IMR-90 (cell line): Measurements from ENCODE around the gene IMMT. TPM values are rescaled to one million over a fixed set of nuclear protein-coding genes. Genes with fewer than 3 reads are reported as not detected.

Experiments used
- ATAC-seq: fragments of 200-7000 bp; cut with Tn5 transposase; 2 replicates; pipeline ENCODE4 v1.9.1; 2020; ENCODE audit warnings: low read depth, mild to moderate bottlenecking, moderate library complexity
- BruUV-seq: library from RNA; stranded (reverse); fragments of 400-500 nt; replicated peaks from 2 replicates; lab custom pipeline; 2021; lab: Mats Ljungman, UMichigan
- CTCF ChIA-PET: fragments of 300-600 bp; formaldehyde crosslinking; extraction: SDS; loops from one replicate; lab custom pipeline; 2021; ENCODE audit warnings: antibody characterized with exemption; lab: Yijun Ruan, JAX
- POLR2A ChIA-PET: fragments of 300-600 bp; sonication (Branson Sonifier 250); formaldehyde crosslinking; loops from one replicate; lab custom pipeline; 2022; ENCODE audit warnings: antibody characterized with exemption; ENCODE audit not compliant: unreplicated experiment; lab: Charles Lee
- DNase-seq: peaks from one replicate; pipeline ENCODE4 v3.0.0; 2013
- H2AFZ ChIP-seq: replicated peaks from 2 replicates; pipeline ENCODE3; 2013; ENCODE audit warnings: low read length, mild to moderate bottlenecking; ENCODE audit not compliant: poor library complexity
- H2AK5ac ChIP-seq: 2 replicates; pipeline ENCODE4 v1.6.1; 2013; ENCODE audit warnings: low read depth, low read length, inconsistent platforms
- H2AK9ac ChIP-seq: replicated peaks from 2 replicates; pipeline ENCODE3; 2013; ENCODE audit warnings: mild to moderate bottlenecking, low read depth, low read length, moderate library complexity; ENCODE audit not compliant: poor library complexity
- H2BK120ac ChIP-seq: 2 replicates; pipeline ENCODE4 v1.6.1; 2013; ENCODE audit warnings: low read depth, low read length, inconsistent platforms
- H2BK15ac ChIP-seq: 3 replicates; pipeline ENCODE4 v1.6.1; 2013; ENCODE audit warnings: low read depth, low read length, inconsistent platforms
- H2BK20ac ChIP-seq: 2 replicates; pipeline ENCODE4 v1.6.1; 2013; ENCODE audit warnings: low read depth, mild to moderate bottlenecking, inconsistent platforms, low read length, moderate library complexity
- H2BK5ac ChIP-seq: 2 replicates; pipeline ENCODE4 v1.6.1; 2013; ENCODE audit warnings: mild to moderate bottlenecking, low read depth, low read length, inconsistent platforms; ENCODE audit not compliant: poor library complexity, severe bottlenecking
- H3K14ac ChIP-seq: replicated peaks from 2 replicates; pipeline ENCODE4 v1.6.1; 2013; ENCODE audit warnings: low read depth, low read length, inconsistent platforms
- H3K18ac ChIP-seq: 2 replicates; pipeline ENCODE4 v1.6.1; 2013; ENCODE audit warnings: low read depth, low read length, control low read depth
- H3K23ac ChIP-seq: 2 replicates; pipeline ENCODE4 v1.6.1; 2013; ENCODE audit warnings: low read depth, low read length, inconsistent platforms
- H3K27ac ChIP-seq: 2 replicates; pipeline ENCODE4 v1.5.1; 2013; ENCODE audit warnings: mild to moderate bottlenecking, control low read depth, low read length; ENCODE audit not compliant: insufficient read depth
- H3K27me3 ChIP-seq: 2 replicates; pipeline ENCODE4 v1.6.1; 2013; ENCODE audit warnings: low read length; ENCODE audit not compliant: control insufficient read depth, insufficient read depth
- H3K36me3 ChIP-seq: 2 replicates; pipeline ENCODE4 v1.6.1; 2013; ENCODE audit warnings: low read length, mixed read lengths; ENCODE audit not compliant: control insufficient read depth, insufficient read depth
- H3K4ac ChIP-seq: 2 replicates; pipeline ENCODE4 v1.6.1; 2013; ENCODE audit warnings: low read depth, low read length, inconsistent platforms
- H3K4me1 ChIP-seq: 2 replicates; pipeline ENCODE4 v1.6.1; 2013; ENCODE audit warnings: low read length, mixed read lengths; ENCODE audit not compliant: control insufficient read depth, insufficient read depth
- H3K4me2 ChIP-seq: 2 replicates; pipeline ENCODE4 v1.6.1; 2013; ENCODE audit warnings: low read depth, mild to moderate bottlenecking, control low read depth, low read length, moderate library complexity
- H3K4me3 ChIP-seq: 2 replicates; pipeline ENCODE4 v1.5.1; 2013; ENCODE audit warnings: low read depth, mild to moderate bottlenecking, control low read depth, low read length, moderate library complexity; ENCODE audit not compliant: insufficient read depth
- H3K56ac ChIP-seq: 2 replicates; pipeline ENCODE4 v1.6.1; 2013; ENCODE audit warnings: low read length, inconsistent platforms; ENCODE audit not compliant: insufficient read depth; ENCODE audit errors: extremely low read depth
- H3K79me1 ChIP-seq, 2 experiments: 2 replicates each; pipeline ENCODE4 v1.6.1; 2013; ENCODE audit warnings: low read length in 2 of 2, inconsistent platforms in 1 of 2, low read depth in 1 of 2
- H3K9ac ChIP-seq: 2 replicates; pipeline ENCODE4 v1.6.1; 2013; ENCODE audit warnings: low read depth, low read length, control low read depth
- H3K9me1 ChIP-seq: 2 replicates; pipeline ENCODE4 v1.6.1; 2013; ENCODE audit warnings: low read length, inconsistent platforms; ENCODE audit not compliant: insufficient read depth
- H3K9me3 ChIP-seq: 2 replicates; pipeline ENCODE4 v1.6.1; 2013; ENCODE audit warnings: low read length; ENCODE audit not compliant: control insufficient read depth, insufficient read depth
- H4K20me1 ChIP-seq: 2 replicates; pipeline ENCODE4 v1.6.1; 2013; ENCODE audit warnings: low read length, inconsistent platforms; ENCODE audit not compliant: insufficient read depth
- H4K5ac ChIP-seq: 2 replicates; pipeline ENCODE4 v1.6.1; 2013; ENCODE audit warnings: mild to moderate bottlenecking, low read depth, low read length, control low read depth
- H4K8ac ChIP-seq, 2 experiments: 2 replicates each; pipeline ENCODE4 v1.6.1; 2013; ENCODE audit warnings: low read depth in 2 of 2, low read length in 2 of 2, control low read depth in 1 of 2, inconsistent platforms in 1 of 2
- H4K91ac ChIP-seq: 2 replicates; pipeline ENCODE4 v1.6.1; 2013; ENCODE audit warnings: low read depth, low read length, inconsistent platforms; ENCODE audit not compliant: insufficient read depth
- BHLHE40 ChIP-seq: fragments of 150-350 bp; IDR thresholded peaks from 2 replicates; pipeline ENCODE4 v1.6.1; 2016; ENCODE audit warnings: mild to moderate bottlenecking, low read depth, low read length
- CHD1 ChIP-seq: IDR thresholded peaks from 2 replicates; pipeline ENCODE4 v1.6.1; 2012; ENCODE audit warnings: low read depth, low read length, improper control_type of control experiment
- FOS ChIP-seq: fragments of 150-350 bp; IDR thresholded peaks from 2 replicates; pipeline ENCODE4 v1.6.1; 2016; ENCODE audit warnings: low read depth, low read length
- MAFK ChIP-seq: IDR thresholded peaks from 2 replicates; pipeline ENCODE4 v1.6.1; 2012; ENCODE audit warnings: low read depth, low read length, improper control_type of control experiment
- MAZ ChIP-seq: IDR thresholded peaks from 2 replicates; pipeline ENCODE4 v1.6.1; 2012; ENCODE audit warnings: low read depth, mild to moderate bottlenecking, low read length, improper control_type of control experiment, moderate library complexity, borderline replicate concordance
- MXI1 ChIP-seq: IDR thresholded peaks from 2 replicates; pipeline ENCODE4 v1.6.1; 2012; ENCODE audit warnings: low read depth, mild to moderate bottlenecking, low read length, moderate library complexity, borderline replicate concordance
- NFE2L2 ChIP-seq: fragments of 150-350 bp; IDR thresholded peaks from 2 replicates; pipeline ENCODE4 v1.6.1; 2016; ENCODE audit warnings: low read depth, mild to moderate bottlenecking, low read length
- POLR2A ChIP-seq: IDR thresholded peaks from 2 replicates; pipeline ENCODE4 v1.6.1; 2012; ENCODE audit warnings: mild to moderate bottlenecking, low read depth, low read length
- RAD21 ChIP-seq: IDR thresholded peaks from 2 replicates; pipeline ENCODE4 v1.6.1; 2012; ENCODE audit warnings: low read length, improper control_type of control experiment
- RCOR1 ChIP-seq: IDR thresholded peaks from 2 replicates; pipeline ENCODE4 v1.6.1; 2012; ENCODE audit warnings: mild to moderate bottlenecking, low read length, improper control_type of control experiment; ENCODE audit not compliant: insufficient replicate concordance
- RFX5 ChIP-seq: IDR thresholded peaks from 2 replicates; pipeline ENCODE4 v1.8.0; 2012; ENCODE audit warnings: low read depth, mild to moderate bottlenecking, low read length, moderate library complexity
- WGBS, 2 experiments: methylation state at CpG; one replicate each; pipeline versions ENCODE4 v1.1.5 to v1.1.7; 2013; ENCODE audit warnings: missing lambda C conversion rate in 2 of 2; ENCODE audit not compliant: insufficient read length in 1 of 2; ENCODE audit errors: extremely low coverage in 2 of 2; 5-methylcytosine and 5-hydroxymethylcytosine counted together
- dilution Hi-C: fragments of 300-500 bp; cut with HindIII; formaldehyde crosslinking; loops from one replicate; pipeline ENCODE4 v1.14.3; 2018; ENCODE audit warnings: low sequenced_read_pairs; ENCODE audit not compliant: unreplicated experiment
- in situ Hi-C: fragments of 300-500 bp; cut with MboI; formaldehyde crosslinking; loops from 3 replicates; pipeline ENCODE4 v1.14.3; 2019; ENCODE audit warnings: low sequenced_read_pairs, inconsistent platforms, mixed read lengths
- intact Hi-C: fragments of 100-400 bp; cut with micrococcal nuclease; formaldehyde crosslinking; loops from 2 replicates; pipeline ENCODE4 v1.10.0; 2022
- polyA plus RNA-seq, 3 experiments: library from polyadenylated mRNA; depleted of rRNA; stranded (reverse); fragments of >200 nt; gene quantifications; 2 replicates each; pipeline ENCODE4 v1.2.3, GENCODE V29; 2012; ENCODE audit warnings: low replicate concordance in 1 of 3
- total RNA-seq: library from RNA; depleted of rRNA; stranded (reverse); fragments of >200 nt; gene quantifications from 2 replicates; pipeline ENCODE4 v1.2.3, GENCODE V29; 2012
- TF ChIP-seq, protein P1 (sequence below): fragments of 150-350 bp; IDR thresholded peaks from 2 replicates; pipeline ENCODE4 v1.6.1; 2017; ENCODE audit warnings: mild to moderate bottlenecking, antibody characterized with exemption, low read length, low read depth
- TF ChIP-seq, protein P2 (sequence below): conservative IDR thresholded peaks from 2 replicates; pipeline ENCODE4 v1.5.1; 2012; ENCODE audit warnings: mild to moderate bottlenecking, low read depth, low read length, improper control_type of control experiment

The IMMT gene
- total and polyA plus RNA-seq, 2 of the 4 experiments (the other 2 are of a cell fraction): 50.5 to 87.3 TPM

DNA sequence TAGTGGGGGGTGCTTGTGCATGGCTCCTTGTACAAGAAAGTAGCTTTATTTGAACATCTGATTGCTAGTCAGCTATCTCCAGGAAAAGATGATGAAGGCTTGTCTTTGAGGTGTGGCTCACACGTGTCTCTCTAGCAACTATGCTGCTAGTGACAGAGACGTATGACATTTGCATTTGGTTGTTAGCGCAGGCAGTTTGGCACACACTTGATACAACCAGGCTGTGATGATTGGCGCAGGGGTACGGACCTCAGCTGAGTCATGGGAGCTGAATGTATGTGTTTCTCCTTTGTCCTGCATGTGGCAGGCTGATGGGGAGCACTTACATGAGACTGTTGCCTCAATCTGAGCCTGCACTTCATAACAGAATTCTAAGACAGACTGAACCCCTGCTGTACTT lies 59.6 kb downstream of the IMMT start:
- Histone ChIP-seq H3K4me3 (no peak overlapping the region), H3K79me1 (peaks cover 0 to 4% of the 10 kb centered on the region in 2 experiments; a peak in 2 of 4 replicates), H4K5ac (no peak overlapping the region), H2BK5ac (no peak overlapping the region), H3K23ac (no peak overlapping the region), H4K20me1 (no peaks in the 10 kb centered on the region), H2BK120ac (no peak overlapping the region), H3K4ac (no peak overlapping the region), H3K4me1 (no peaks in the 10 kb centered on the region), H2AFZ (no peak overlapping the region), H4K91ac (no peak overlapping the region), H2AK9ac (no peak overlapping the region), H3K4me2 (no peak overlapping the region), H3K56ac (no peak overlapping the region), H3K9ac (no peak overlapping the region), H3K9me3 (no peaks in the 10 kb centered on the region), H3K18ac (no peak overlapping the region), H3K27me3 (no peaks in the 10 kb centered on the region), H3K36me3 (peaks cover 55% of the 10 kb centered on the region), H3K27ac (no peak overlapping the region), H3K14ac (no peak overlapping the region), H3K9me1 (peaks cover 2% of the 10 kb centered on the region; the same call in 1 of the 2 replicates), H2BK20ac (no peak overlapping the region), H2AK5ac (no peak overlapping the region), H2BK15ac (no peak overlapping the region), H4K8ac (no peak overlapping the region)
- intact Hi-C loops (no loop called here), in situ Hi-C loops (no loop called here), dilution Hi-C loops (no loop called here)
- BruUV-seq: no TSS peak
- CTCF ChIA-PET: no interaction called here
- DNase-seq (no peak), ATAC-seq (no peak)
- POLR2A ChIA-PET: no interaction called here
- WGBS, 2 experiments: 80% methylated on average over 3 of the region's 5 CpGs; no CpG with 5 or more reads in 1 of the 2 experiments
- no peak for TF ChIP-seq NFE2L2
- TF ChIP-seq, protein P1, sequence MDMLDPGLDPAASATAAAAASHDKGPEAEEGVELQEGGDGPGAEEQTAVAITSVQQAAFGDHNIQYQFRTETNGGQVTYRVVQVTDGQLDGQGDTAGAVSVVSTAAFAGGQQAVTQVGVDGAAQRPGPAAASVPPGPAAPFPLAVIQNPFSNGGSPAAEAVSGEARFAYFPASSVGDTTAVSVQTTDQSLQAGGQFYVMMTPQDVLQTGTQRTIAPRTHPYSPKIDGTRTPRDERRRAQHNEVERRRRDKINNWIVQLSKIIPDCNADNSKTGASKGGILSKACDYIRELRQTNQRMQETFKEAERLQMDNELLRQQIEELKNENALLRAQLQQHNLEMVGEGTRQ: no peak
- no peak for TF ChIP-seq CHD1
- no peak for TF ChIP-seq MXI1
- no peak for TF ChIP-seq BHLHE40
- TF ChIP-seq POLR2A: no peak
- no peak for TF ChIP-seq RAD21
- TF ChIP-seq RFX5: no peak
- no peak for TF ChIP-seq MAFK
- no peak for TF ChIP-seq FOS
- TF ChIP-seq MAZ: no peak
- TF ChIP-seq RCOR1: no peak
- TF ChIP-seq, protein P2, sequence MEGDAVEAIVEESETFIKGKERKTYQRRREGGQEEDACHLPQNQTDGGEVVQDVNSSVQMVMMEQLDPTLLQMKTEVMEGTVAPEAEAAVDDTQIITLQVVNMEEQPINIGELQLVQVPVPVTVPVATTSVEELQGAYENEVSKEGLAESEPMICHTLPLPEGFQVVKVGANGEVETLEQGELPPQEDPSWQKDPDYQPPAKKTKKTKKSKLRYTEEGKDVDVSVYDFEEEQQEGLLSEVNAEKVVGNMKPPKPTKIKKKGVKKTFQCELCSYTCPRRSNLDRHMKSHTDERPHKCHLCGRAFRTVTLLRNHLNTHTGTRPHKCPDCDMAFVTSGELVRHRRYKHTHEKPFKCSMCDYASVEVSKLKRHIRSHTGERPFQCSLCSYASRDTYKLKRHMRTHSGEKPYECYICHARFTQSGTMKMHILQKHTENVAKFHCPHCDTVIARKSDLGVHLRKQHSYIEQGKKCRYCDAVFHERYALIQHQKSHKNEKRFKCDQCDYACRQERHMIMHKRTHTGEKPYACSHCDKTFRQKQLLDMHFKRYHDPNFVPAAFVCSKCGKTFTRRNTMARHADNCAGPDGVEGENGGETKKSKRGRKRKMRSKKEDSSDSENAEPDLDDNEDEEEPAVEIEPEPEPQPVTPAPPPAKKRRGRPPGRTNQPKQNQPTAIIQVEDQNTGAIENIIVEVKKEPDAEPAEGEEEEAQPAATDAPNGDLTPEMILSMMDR: no peak
